ENCODE measurements around the gene CPSF6.

DNA sequence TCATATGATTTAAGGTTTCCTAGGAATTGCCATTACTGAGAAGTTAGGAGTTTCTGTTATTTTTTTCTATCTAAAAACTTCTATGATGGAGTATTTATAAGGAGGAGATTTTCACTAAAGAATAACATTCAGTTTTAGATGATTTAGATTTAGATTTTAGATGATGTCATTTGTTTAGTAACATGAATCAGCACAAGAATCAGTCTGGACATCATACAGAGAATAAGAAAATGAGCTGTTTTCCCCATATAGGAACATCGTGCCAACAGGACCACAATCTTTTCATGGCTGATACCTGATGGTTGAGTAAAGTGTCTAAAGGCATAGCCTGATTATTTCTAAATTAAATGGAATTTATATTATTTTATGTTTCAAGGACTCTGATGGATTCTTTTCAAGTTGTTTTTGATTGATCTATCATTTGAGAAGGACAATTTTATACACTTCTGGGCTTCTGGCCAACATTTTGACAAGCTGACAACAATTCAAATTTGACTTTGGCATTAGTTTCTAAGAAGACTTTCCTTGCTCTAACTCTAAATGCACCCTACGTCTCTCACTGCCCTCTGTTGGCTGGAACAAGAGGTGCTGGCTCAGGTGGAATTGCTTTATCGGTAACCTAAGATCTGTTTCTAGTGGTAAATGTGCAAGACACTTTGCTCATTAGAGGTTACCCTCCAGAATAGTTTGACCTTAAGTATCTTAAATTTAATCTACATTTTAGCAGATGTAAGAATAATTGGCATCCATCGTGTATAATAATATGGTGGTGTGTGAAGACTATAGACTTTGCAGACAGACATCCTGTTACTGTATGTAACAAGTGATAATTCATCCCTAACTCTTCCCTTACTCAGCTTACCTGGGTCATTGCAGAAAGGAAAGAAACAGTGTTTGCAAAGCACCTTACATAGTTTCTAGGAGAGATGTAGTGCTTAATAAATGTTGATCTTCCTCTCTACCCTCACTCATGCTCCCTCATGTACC lies 42.8 kb upstream of the CPSF6 start:
- TF ChIP-seq POLR2AphosphoS5 (IDR thresholded peaks at IDR 0.05; ENCODE audit: low read depth, low read length) (no peak), TAF1 (IDR thresholded peaks at IDR 0.05; ENCODE audit: borderline replicate concordance, insufficient read depth, low read length) (no peak), SIN3A (IDR thresholded peaks at IDR 0.05; ENCODE audit: borderline replicate concordance, insufficient read depth, low read length) (no peak), FOXP2 (optimal IDR thresholded peaks at IDR 0.05; ENCODE audit: borderline replicate concordance, extremely low read depth, extremely low read length, insufficient read depth) (no peak)
- TF ChIP-seq, protein P1, sequence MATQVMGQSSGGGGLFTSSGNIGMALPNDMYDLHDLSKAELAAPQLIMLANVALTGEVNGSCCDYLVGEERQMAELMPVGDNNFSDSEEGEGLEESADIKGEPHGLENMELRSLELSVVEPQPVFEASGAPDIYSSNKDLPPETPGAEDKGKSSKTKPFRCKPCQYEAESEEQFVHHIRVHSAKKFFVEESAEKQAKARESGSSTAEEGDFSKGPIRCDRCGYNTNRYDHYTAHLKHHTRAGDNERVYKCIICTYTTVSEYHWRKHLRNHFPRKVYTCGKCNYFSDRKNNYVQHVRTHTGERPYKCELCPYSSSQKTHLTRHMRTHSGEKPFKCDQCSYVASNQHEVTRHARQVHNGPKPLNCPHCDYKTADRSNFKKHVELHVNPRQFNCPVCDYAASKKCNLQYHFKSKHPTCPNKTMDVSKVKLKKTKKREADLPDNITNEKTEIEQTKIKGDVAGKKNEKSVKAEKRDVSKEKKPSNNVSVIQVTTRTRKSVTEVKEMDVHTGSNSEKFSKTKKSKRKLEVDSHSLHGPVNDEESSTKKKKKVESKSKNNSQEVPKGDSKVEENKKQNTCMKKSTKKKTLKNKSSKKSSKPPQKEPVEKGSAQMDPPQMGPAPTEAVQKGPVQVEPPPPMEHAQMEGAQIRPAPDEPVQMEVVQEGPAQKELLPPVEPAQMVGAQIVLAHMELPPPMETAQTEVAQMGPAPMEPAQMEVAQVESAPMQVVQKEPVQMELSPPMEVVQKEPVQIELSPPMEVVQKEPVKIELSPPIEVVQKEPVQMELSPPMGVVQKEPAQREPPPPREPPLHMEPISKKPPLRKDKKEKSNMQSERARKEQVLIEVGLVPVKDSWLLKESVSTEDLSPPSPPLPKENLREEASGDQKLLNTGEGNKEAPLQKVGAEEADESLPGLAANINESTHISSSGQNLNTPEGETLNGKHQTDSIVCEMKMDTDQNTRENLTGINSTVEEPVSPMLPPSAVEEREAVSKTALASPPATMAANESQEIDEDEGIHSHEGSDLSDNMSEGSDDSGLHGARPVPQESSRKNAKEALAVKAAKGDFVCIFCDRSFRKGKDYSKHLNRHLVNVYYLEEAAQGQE (IDR thresholded peaks at IDR 0.05; ENCODE audit: insufficient read depth in 1 of 2, low read depth in 2 of 2, low read length in 2 of 2): no peak
